HK-2 (cell line): ENCODE results near the gene BRAP.
"Not testable (repeated sequence)": the region's sequence is repeated elsewhere in the genome, so short reads cannot be mapped to it uniquely, and the experiment has no call there.

Experiments
- DNase-seq: peaks from one replicate; pipeline ENCODE4 v3.0.0-alpha.2; 2018; ENCODE audit not compliant: unreplicated experiment

The BRAP gene, protein sequence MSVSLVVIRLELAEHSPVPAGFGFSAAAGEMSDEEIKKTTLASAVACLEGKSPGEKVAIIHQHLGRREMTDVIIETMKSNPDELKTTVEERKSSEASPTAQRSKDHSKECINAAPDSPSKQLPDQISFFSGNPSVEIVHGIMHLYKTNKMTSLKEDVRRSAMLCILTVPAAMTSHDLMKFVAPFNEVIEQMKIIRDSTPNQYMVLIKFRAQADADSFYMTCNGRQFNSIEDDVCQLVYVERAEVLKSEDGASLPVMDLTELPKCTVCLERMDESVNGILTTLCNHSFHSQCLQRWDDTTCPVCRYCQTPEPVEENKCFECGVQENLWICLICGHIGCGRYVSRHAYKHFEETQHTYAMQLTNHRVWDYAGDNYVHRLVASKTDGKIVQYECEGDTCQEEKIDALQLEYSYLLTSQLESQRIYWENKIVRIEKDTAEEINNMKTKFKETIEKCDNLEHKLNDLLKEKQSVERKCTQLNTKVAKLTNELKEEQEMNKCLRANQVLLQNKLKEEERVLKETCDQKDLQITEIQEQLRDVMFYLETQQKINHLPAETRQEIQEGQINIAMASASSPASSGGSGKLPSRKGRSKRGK

GRCh38 chr12:111685811-111686573, at the start of gene BRAP, which contains the start of gene ACAD10:
TSS of gene BRAP (minus strand) at chr12:111685956. CDS start at chr12:111685792, 164 bp downstream.
TSS of gene ACAD10 (plus strand) at chr12:111686053. CDS start at chr12:111692710, 6,657 bp downstream.
- peak; percentile 96 for DNase-seq

GRCh38 chr12:111733340-111733915, 47.7 kb upstream of the BRAP start:
- DNase-seq: no peak

- no peak for DNase-seq
Observed at GRCh38 chr12:111732786-111733185, 47.0 kb upstream of the BRAP start.

GRCh38 chr12:111730420-111730819, 44.7 kb upstream of the BRAP start:
- DNase-seq: no peak

DNA sequence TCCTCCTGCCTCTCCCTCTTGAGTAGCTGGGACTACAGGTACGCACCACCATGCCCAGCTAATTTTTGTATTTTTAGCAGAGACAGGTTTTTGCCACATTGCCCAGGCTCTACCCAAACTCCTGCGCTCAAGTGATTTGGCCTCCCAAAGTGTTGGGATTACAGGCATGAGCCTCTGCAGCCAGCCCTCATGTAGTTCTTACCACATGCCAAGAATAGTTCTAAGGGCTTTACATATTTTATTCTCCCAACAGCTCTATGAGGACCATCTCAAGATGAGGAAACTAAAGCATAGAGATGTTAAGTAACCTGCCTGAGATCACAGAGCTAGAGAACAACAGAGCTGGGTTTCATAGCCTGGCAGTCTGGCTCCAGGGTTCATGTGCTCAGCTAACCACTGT, 43.0 kb upstream of the BRAP start:
- DNase-seq: no peak

DNA sequence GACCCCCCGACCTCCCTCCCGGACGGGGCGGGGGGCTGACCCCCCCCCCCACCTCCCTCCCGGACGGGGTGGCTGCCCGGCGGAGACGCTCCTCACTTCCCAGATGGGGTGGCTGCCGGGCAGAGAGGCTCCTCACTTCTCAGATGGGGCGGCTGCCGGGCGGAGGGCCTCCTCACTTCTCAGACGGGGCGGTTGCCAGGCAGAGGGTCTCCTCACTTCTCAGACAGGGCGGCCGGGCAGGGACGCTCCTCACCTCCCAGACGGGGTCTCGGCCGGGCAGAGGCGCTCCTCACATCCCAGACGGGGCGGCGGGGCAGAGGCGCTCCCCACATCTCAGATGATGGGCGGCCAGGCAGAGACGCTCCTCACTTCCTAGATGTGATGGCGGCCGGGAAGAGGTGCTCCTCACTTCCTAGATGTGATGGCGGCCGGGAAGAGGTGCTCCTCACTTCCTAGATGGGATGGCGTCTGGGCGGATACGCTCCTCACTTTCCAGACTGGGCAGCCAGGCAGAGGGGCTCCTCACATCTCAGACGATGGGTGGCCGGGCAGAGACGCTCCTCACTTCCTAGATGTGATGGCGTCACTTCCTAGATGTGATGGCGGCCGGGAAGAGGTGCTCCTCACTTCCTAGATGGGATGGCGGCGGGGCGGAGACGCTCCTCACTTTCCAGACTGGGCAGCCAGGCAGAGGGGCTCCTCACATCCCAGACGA, 38.0 kb upstream of the BRAP start:
- DNase-seq: not testable (repeated sequence)

DNA sequence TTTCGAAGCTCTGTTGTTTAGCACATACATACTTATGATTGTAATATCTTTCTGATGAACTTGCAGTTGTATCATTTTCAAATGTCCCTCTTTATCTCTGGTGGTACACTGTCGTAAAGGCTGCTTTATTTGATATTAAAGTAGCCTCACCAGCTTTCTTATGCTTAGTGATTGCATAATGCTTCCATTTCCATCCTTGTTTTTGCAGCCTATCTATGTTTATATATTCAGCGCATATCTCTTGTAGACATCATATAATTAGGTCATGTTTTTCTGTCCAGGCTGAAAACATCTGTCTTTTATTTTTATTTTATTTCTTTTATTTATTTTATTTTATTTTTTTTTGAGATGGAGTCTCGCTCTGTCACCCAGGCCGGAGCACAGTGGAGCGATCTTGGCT, 34.7 kb upstream of the BRAP start:
- DNase-seq: no peak

GRCh38 chr12:111719316-111719715, 33.6 kb upstream of the BRAP start:
- not testable (repeated sequence) for DNase-seq

DNA sequence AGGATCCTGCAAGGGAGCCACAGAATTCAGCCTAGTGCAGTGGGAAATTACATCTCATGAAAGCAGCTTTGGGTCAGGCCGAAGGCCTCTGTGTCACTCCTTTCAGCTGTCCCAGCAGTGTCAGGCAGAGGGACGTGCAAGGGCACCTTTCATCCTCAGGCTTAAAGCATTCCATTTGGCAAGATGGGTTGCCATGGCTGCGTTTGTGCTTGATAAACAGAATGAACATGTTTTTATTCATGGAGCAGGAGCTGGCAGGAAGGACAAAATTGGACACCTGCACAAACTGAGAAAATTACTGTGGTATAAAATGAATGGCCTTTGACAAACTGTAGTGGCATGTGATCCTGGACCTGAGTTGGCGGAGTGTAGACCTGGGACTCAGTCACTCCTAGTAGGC, 29.5 kb upstream of the BRAP start:
- DNase-seq: no peak

- no peak for DNase-seq
Observed at GRCh38 chr12:111706145-111706544, 20.4 kb upstream of the BRAP start.

DNA sequence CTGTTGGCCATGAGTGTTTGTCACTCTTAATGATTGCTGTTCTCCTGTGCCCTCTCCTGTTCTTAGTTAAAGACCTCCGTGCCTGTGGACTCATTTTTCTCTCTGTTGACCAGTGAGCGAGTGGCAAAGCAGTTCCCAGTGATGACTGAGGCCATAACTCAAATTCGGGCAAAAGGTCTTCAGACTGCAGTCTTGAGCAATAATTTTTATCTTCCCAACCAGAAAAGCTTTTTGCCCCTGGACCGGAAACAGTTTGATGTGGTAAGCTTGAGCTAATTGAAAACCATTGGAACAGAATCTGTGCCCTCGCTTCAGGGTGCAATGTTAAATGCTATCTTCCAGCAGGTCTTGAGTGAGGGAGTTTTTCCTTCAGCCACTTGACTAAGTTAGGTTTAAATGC, 19.9 kb upstream of the BRAP start:
- DNase-seq: no peak

GRCh38 chr12:111699962-111700361, 14.2 kb upstream of the BRAP start:
- DNase-seq: no peak

GRCh38 chr12:111693818-111694217, 8.1 kb upstream of the BRAP start:
- no peak for DNase-seq

GRCh38 chr12:111692575-111693210, 6.9 kb upstream of the BRAP start:
- no peak for DNase-seq

DNA sequence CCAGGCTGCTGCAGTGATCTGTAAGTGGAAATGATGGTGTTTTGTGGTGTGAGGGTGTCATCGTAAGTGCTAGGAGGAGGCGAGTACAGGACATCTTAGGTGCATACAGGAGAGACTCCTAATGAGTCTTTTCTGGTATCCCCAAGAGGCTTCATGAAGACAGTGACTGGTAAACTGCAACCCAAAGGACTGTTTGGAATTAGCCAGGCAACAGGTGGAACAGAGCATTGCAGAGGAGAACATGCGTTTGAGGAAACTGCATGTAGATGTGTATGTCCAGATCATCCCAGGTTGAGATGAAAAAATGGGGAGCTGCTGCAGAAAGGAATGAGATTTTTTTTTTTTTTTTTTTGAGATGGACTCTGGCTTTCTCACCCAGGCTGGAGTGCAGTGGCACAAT, 5.5 kb upstream of the BRAP start:
- no peak for DNase-seq

- no peak for DNase-seq
Observed at GRCh38 chr12:111687952-111688351, 2.2 kb upstream of the BRAP start.

GRCh38 chr12:111687255-111687654, 1.5 kb upstream of the BRAP start:
- no peak for DNase-seq

DNA sequence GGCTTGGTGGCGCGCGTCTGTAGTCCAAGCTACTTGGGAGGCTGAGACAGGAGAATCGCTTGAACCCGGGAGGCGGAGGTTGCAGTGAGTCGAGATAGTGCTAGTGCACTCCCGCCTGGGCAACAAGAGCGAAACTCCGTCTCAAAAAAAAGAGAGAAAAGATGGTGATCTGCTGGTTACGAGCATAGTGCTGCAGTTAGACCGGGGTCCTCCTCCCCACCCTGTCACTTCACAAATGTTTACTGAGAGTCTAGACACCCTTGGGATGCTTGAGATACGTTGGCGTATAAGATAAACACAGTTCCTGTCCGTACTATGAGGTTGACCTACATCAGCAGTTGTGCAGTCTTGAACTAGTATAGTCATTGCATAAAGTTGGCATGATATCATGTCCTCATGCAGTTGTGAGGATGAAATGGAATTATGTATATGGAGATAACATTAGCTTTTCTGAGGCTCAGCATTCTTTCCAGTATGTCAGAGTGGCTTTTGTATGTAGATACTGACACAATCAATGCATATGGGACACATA, 884 bp upstream of the BRAP start:
- DNase-seq: no peak

DNA sequence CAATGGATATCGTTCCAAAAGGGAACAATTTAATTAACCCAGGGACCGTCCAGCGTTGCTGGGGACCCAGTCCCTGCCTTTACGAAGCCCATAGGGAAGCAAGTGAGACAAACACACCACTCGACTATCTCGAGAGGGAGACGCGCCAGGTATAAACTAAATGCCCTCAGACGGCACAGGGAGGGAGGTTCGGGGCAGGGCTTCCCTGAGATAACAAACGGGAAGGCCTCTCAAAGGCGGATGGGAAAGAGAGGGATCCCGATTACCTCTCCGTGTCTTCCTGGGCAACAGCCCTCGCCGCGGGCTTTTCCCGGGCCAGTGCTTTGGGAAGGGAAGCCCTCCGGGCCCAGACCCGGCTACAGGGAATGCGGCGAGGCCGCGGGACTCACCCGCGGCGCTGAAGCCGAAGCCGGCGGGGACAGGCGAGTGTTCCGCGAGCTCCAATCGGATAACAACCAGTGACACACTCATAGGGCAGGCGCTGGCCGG, 390 bp downstream of the BRAP start:
- no peak for DNase-seq

DNA sequence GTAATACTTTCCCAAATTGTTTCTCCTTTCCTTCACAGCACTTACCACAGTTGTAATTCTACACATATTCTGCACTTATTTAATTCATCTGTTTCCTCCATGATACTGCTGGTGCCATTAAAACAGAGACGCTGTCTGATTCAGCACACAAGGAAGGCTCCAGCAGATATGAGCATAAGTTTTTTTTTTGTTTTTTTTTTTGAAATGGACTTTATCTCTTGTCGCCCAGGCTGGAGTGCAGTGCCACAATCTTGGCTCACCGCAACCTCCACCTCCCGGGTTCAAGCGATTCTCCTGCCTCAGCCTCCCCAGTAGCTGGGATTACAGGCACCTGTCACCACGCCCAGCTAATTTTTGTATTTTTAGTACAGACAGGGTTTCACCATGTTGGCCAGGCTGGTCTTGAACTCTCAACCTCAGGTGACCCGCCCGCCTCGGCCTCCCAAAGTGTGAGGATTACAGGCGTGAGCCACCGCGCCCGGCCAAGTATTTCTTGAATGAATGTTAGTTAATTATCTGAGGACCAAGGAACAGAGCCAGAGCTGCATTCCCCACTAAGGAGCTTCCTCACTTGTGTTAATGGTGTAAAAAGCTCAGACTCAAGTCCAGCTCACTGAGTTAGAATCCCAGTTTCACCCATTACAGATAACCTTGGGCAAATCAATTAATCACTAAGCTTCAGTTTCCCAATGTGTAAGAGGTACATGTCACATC, 1.1 kb downstream of the BRAP start:
- DNase-seq: not testable (repeated sequence)
